ENCODE data around the gene COL6A2.
"Not testable (repeated sequence)": the region's sequence is repeated elsewhere in the genome, so short reads cannot be mapped to it uniquely, and the experiment has no call there.

The COL6A2 gene

DNA sequence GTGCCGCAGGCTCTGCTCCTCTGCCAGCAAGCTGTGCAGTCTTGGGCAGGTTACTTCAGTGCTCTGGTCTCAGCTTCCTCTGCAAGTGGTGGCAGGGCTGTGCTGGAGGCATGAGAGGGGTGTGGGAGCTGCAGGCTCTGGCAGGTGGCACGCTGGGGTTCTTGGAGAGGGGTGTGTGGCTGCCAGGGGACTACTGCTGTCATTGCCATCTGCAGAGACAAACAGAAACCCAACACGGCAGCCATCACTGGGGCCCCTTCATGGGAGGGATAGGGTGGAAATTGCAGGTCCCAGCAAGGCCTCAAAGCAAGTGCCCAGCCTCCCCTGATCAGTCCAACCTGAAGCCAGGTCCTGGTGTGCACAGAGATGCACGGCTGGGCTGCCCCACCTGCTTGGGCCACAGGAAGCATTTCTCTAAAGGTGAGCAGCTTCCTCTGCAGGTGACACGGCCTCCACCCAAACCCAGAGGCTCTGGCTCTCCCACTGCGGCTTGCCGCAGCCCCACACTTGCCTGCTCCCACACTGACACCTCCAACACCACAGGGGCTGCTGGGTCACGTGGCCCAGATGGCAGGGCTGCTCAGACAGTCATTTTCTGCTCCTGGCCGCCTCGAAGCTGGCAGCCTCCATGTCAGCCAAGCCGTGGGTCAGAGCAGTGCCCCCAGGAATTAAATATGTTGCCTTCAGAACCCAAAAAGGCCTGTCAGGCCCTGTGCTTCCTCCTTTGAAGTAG is 4.1 kb upstream of the COL6A2 start:
- no peak for DNase-seq (ENCODE audit: low read depth, low spot score)

DNA sequence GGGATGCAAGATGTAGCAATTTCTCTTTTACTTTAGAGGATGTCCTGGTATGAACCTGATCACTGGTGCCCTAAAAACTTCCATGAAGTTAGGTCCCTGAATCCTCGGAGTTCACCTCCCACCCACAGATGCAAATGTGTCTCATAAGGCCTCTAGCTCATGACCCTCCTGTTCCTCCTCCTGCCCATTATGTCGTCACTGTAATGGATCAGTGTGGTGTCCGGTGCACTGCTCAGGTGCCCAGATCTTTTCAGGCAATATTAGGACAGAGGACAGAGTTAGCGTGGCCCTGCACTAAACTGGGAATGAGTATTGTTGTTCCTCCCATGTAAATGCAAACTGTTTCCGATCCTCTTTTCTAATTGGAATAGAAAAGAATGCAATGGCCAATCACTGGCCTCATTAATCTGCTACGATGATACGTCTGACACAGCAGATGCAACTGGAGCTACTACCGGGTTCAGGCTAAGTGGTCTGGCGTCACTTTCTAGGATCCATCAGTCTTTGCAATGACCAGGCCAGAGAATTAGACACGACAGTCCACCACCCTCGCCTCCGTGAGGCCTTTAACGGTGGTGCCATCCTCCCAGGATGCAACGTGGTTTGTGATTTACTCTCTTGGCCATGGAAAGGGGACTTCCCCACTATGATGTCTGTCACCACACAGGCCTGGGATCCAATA is 3.4 kb upstream of the COL6A2 start:
- no peak for DNase-seq (ENCODE audit: low read depth, low spot score)

DNA sequence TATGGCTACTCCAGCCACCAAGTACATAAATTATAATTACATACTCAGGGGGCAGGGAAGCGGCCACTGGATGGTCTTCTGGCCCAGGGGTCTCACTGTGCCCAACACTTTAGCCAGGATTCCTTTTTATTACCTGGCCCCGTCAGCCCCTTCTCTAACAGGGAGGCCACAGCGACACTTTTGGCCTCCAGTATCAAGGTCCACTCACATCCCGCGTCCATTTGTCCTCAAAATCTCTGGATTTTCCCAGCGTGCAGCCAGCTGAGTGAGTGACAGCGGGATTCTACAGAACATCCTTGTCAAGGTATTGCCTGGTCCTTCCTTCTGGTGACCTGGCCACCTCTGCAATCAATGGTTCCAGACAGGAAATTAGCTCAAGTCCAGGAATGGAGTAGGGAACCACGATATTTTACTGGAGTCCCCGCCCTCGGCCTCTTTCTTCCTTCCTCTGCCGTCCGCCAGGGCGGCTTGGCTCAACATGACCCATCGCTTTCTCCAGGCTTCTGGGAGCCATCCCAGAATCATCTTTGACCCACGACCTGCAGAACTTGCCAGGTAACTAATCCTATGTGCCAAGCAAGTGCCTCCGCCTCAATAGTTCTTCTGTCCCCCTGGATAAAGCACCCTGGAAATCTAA is 2.7 kb upstream of the COL6A2 start:
- DNase-seq (ENCODE audit: low read depth, low spot score), result no peak

DNA sequence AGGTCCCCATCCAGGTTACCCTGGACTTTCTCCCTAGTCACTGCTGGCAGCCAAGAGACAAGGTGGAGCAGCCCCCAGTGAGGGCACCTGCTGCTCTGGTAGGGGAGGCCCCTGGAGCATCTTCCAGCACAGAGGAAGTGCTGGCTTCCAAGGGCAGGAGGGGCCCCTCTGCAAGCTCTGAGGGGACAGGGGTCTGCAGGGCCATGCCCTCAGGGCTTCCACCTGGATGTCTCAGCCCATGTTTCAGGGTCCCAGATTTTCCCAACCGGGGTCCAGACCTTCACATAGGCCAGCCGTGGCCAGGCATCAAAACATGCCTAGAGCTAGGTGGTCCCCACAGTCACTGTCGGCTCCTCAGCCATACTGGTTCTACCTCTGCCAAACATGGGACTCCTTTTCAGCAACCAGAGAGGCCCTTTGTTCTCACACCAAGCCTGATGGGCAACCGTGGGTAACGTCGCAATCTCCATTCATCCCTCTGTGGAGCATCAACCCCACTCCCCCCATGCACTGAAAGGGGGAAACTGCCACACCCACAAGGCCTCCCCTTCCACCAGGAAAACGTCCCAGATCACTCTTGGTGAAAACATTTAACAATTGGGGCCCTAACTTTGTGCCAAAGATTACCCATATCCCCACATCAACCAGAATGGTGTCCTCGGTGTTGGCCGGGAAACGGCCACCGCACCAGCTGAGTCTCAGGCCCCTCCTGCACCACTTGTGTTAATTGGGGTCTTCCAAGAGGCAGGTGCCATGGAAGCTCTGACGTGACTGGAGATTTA is 1.9 kb upstream of the COL6A2 start:
- DNase-seq (ENCODE audit: low read depth, low spot score), result no peak

DNA sequence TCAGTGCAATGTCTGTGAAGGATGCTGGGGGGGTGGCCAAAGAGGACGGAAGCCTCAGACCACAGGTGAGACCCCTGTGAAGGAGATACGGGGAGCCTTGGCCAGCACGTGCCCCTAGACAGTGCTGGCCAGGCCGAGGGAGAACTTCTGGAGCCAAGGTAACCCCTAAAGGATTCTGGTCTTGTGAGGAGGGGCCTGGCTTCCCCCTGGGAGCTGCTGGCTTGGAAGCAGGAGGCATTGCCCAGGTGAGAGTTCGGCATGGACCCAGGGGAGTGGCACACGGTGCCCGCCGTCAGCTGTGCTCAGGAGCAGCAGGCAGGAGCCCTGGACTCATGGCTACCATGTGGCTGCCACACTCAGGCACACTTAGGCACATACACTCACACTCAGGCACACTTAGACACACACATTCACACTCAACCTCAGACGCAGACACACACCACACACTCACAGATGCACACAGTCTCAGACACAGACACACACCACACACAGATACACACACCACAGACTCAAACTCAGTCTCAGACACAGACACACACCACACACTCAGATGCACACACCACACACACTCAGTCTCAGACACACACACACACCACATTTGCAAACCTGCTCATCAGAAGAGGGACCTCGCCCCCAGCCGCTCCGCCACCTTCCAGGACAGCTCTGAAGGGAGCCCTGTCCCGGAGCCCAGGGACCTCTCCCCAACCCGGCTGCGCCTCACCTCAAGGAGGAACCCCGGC is 1.1 kb upstream of the COL6A2 start:
- no peak for DNase-seq (ENCODE audit: low read depth, low spot score)

DNA sequence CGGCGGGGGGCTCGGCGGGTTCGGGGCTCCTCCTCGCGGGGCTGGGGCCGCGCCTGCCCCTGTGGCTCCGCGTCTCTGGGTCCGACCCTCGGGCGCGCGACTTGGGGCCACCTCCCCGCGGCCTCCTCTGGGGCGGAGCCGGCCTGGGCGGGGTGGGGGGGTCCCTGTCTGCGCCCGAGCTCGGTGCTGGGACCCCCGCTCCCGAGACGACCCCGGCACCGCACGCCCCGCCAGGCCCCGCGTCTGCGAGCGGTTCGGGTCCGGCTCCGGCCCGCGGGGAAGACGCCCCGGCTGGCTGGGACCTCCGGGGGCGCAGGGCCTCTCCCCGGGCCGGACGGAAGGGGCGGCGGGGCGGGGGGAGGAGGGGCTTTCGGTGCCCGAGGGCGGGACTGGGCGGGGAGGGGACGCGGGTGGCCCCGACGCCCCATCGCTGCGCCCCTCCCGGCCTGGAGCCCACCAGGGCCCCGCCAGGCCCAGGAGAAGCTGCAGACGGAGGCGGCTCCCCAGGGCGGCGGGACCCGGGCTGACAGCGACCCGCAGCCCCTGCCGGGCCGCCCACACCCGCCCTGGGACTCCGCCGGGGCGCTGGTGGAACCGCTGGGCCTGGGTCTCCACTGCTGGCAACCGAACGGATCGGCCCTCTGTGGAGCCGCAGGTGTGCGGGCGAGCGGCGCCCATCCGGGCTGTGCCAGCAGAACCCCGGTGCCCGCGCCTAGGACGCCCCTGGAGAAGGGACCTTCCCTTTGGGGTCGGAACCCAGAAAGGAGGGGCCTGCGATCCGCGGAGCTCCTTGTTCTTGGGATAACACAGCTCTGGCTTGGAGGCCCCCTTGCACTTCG is 610 bp downstream of the COL6A2 start:
- no peak for DNase-seq (ENCODE audit: low read depth, low spot score)

DNA sequence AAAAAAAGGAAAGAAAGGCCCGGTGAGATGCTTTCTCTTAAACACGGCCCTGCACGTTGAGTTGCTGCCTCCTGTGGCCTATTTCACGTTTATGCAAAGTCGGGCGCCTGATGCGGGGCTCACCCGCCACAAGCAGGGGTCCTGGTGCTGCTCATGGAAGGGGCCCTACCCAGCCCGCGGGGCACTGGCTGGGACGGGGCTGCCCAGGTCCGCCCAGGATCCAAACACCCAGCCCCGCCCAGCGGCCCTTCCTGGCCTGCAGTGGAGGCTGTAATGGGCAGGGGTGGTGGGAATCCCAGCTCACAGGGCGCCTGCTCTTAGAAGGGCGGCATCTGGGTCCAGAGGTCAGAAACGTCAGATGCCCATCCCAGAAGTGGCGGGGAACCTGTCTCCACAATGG is 1.6 kb downstream of the COL6A2 start:
- no peak for DNase-seq (ENCODE audit: low read depth, low spot score)

DNA sequence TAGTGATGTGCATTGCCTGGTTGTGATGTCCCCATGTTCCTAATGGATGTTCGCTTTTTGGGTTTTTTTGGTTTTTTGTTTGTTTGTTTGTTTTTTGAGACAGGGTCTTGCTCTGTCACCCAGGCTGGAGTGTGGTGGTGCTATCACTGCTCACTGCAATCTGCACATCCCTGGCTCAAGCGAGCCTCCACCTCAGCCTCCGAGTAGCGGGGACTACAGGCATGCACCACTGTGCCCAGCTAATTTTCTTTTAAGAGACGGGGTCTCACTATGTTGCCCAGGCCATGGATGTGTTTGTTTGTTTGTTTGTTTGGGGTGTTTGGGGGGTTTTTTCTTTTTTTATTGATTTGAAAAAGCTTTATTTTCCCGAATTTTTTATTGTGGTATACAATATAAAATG is 2.1 kb downstream of the COL6A2 start:
- no peak for DNase-seq (ENCODE audit: low read depth, low spot score)

DNA sequence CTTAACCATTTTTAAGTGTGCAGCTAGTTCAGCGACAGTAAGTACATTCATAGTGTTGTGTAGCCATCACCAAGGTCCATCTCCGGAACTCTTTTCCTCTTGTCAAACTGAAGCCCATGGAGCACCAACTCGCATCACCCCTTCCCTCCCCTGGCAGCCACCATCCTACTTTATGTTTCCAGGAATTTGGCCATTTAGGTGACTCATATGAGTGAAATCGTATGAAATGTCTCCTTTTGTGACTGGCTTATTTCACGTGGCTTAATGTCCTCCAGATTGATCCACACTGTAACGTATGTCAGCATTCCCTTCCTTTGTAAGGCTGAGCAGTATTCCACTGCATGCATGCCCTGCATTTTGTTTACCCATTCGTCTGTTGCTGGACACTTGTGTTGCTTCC is 2.5 kb downstream of the COL6A2 start:
- DNase-seq (ENCODE audit: low read depth, low spot score), result no peak

DNA sequence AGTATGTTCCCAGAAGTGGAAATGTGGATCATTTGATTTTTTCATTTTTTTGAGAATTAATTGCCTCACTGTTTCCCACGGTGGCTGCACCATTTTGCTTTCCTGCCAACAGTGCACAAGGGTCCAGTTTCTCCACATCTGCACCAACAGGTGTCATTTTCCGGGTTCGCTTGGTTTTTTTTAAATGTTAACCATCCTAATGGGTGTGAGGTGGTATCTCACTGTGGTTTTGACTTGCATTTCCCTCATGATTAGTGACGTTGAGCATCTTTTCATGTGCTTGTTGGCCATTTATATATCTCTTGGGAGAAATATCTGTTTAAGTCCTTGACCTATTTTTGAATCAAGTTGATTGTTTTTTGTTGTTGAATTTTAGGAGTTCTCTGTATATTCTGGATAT is 3.0 kb downstream of the COL6A2 start:
- no peak for DNase-seq (ENCODE audit: low read depth, low spot score)

DNA sequence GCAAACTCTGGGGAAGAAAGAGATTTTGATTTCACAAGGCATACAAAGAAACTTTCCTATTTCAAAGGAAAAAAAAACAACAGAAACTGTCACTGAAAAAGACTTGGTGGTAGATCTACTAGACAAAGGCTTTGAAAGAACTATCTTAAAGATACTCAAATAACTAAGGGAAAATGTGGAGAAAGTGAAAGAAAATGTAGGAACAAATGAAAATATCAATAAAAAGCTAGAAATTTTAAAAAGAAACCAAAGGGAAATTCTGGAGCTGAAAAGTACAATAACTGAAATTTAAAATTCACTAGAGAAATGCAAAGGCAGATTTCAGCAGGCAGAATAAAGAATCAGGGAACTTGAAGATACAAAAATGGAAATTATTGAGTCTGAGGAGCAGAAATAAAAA is 6.2 kb downstream of the COL6A2 start:
- DNase-seq (ENCODE audit: low read depth, low spot score), result no peak

DNA sequence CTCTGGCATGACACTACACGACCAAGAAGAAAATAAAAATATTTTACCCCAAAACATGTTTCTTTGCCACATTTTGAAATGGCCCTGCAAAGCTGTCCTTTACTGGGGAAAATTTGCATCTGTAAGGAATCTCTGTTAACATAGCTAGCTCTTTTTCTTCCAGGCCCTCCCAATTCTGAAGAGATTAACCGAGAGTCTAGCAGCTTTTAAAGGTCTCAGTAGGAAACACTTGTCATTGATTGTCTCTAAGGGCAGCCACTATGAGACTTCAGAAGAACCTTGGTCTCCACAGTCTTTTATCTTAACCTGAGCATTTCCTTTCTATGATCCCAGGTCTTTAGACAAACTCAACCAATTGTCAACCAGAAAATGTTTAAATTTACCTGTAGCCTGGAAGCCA is 9.5 kb downstream of the COL6A2 start:
- DNase-seq (ENCODE audit: low read depth, low spot score), result not testable (repeated sequence)

DNA sequence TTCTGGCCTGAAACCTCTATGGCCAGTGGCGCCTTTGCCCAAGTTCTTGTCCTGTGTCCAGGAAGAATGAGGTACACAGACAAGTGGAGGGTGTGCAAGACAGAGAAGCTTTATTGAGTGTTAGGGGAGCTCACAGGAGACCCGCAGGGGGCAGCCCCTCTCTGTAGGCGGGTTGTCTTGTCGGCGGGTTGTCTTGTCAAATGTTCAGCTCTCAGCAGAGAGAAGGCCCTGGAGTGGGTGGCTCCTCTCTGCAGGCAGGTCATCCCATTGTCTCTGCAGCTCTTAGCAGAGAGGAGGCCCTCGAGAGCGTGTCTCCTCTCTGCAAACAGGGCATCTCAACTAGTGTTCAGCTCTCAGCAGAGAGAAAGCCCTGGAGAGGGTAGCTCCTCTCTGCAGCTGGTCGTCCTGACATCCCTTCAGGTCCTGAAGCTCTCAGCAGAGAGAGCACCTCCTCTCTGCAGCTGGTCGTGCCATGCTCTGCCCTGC is 11.0 kb downstream of the COL6A2 start:
- no peak for DNase-seq (ENCODE audit: low read depth, low spot score)

DNA sequence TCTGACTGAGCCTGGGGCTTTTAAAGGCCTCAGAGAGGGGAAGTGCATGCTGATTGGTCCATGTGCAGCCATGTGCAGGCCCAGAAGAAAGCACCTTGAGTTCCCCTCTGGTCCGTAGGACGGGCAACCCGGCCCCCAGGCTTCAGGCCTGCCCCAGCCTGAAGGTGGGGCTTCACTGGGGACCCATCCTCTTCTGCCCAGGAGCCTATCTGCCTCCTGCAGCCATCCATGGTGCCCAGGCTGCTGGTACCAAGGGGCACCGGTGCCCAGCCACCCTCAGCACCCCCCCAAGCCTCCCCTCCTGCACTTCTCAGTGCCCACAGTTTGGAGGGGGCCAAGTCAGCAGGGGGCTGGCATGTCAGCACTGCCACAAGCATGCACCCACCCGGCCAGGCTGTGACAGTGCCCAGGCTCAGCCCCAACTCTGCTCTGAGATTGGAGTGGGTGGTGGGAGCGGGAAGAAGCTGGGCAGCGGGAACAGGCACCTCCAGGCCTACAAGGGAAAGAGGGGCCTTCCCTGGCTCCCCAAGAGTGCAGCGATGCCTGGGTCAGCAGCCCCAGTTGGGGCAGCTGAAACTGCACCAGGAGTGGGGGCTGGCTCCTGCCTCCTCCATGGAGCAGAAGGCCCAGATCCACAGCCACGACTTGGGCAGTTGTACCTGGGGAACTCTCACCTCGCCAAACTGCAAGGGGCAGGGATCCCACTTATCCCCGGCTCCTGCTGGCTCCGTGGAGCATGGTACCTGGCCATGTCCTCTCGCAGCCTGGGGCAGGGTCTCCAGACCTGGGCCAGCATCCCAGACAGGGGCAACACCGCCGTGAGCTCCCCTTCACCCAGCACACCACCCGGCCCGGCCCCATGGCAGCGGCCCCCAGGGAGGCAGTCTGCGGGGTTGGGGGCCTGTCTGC is 11.7 kb downstream of the COL6A2 start:
- DNase-seq (ENCODE audit: low read depth, low spot score), result no peak

DNA sequence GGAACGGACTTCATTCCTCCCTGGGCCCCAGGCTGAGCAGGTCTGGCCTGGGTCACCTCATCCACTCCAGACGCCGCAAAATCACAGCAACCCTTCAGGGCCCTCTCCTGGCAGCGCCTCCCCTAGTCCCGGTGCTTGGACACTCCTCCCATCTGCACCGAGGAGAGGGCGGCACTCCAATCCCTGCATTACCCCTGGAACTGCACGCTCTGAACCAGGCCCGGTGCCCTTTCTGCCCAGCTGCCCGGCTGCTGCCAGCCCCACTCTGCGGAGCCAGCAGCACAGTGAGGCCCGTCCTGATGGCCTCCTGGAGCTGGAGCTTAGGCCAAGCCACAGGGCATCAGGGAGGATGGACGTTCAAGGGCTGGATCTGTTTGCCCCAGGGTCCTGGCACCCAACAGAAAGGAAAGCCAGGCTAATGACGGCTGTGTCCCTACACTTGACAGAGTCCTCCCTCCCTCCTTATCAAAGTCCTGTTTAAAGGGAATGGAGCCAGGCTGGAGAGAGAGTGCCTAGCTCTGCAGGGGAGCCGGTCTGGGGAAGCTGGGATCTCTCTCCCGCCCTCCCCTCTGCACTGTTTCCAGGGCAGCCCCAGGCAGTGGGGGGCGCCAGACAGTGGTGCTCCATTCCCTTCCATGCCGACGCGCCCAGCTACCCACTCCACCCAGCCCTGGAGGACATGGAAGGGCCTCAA is 12.7 kb downstream of the COL6A2 start:
- DNase-seq (ENCODE audit: low read depth, low spot score), result no peak

DNA sequence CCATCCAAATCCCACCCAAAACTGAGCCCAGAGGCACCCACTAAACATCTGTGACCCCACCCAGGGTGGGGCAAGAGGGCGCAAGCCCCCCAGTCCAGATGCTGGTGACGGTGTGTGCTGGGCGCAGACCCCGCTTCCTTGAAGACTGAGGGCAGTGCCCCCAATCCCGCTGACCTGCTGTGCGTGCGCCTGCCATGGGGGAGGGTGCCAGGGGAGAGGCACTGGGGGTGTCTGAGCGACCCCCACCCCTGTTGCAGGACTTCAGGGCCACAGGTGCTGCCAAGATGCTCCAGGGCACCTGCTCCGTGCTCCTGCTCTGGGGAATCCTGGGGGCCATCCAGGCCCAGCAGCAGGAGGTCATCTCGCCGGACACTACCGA is 13.3 kb downstream of the COL6A2 start:
- DNase-seq (ENCODE audit: low read depth, low spot score), result no peak

DNA sequence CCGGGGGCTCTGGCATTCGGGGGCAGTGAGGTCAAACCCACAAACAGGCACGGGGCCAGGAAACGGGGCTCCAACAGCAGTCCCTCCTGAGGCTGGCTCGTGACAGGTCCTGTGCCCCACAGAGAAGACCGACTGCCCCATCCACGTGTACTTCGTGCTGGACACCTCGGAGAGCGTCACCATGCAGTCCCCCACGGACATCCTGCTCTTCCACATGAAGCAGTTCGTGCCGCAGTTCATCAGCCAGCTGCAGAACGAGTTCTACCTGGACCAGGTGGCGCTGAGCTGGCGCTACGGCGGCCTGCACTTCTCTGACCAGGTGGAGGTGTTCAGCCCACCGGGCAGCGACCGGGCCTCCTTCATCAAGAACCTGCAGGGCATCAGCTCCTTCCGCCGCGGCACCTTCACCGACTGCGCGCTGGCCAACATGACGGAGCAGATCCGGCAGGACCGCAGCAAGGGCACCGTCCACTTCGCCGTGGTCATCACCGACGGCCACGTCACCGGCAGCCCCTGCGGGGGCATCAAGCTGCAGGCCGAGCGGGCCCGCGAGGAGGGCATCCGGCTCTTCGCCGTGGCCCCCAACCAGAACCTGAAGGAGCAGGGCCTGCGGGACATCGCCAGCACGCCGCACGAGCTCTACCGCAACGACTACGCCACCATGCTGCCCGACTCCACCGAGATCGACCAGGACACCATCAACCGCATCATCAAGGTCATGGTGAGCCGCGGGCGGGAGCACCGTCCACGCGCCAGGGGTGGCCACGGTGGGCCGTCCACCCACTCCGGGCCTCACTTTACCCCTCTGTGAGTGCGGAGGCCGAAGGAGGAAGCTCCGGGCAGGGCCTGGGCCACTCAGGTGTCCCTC is 14.2 kb downstream of the COL6A2 start:
- no peak for DNase-seq (ENCODE audit: low read depth, low spot score)

DNA sequence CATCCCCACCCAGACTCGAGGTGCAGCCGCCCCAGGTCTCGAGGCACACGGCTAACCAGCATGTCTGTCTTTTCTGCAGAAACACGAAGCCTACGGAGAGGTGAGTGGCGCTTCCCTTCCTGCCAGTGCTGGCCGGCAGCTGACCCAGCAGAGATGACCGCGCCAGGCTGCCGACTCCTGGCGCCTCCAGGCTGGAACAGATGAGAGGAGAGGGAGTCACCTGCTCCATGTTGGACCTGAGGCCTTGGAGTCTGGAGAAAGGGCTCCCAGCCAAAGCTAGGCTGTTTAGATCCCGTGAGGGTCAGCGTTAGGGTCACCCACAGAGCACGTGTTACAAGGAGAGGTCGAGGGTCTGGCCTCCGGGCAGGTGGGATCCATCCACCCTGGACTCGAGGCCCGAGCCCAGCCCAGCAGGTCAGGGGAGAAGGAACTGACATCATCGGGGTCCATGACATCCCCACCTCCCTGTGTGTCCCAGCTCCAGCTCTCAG is 14.9 kb downstream of the COL6A2 start:
- no peak for DNase-seq (ENCODE audit: low read depth, low spot score)

Data from brain pericyte (primary cell).